ENCODE data around the gene TMEM141.
"Not testable (repeated sequence)": the region's sequence is repeated elsewhere in the genome, so short reads cannot be mapped to it uniquely, and the experiment has no call there.

TMEM141 gene

GRCh38 chr9:136798708-136799078, 7.5 kb downstream of the TMEM141 start:
- no peak for TF ChIP-seq CTCF (IDR thresholded peaks at IDR 0.05; ENCODE audit: control insufficient read depth, extremely low read depth, insufficient read depth)
- no peak for DNase-seq (ENCODE audit: low read depth)
- H3K4me3 ChIP-seq (ENCODE audit: low read depth, low read length), result peak overlapping the region; percentile 81

- H3K4me3 ChIP-seq (ENCODE audit: low read depth, low read length), result peak overlapping the region; percentile 81
- no peak for DNase-seq (ENCODE audit: low read depth)
Measured at GRCh38 chr9:136799079-136799853, 8.1 kb downstream of the TMEM141 start.

GRCh38 chr9:136799854-136800657, 8.9 kb downstream of the TMEM141 start:
- no peak for TF ChIP-seq CTCF (IDR thresholded peaks at IDR 0.05; ENCODE audit: control insufficient read depth, extremely low read depth, insufficient read depth)
- peak overlapping the region; percentile 81 for H3K4me3 ChIP-seq (ENCODE audit: low read depth, low read length)
- DNase-seq (ENCODE audit: low read depth), result peak; percentile 89

More at GRCh38 chr9:136799079-136799853, 8.1 kb downstream of the TMEM141 start:
- no peak for TF ChIP-seq CTCF (IDR thresholded peaks at IDR 0.05; ENCODE audit: control insufficient read depth, extremely low read depth, insufficient read depth)

- no peak for DNase-seq (ENCODE audit: low read depth)
- H3K4me3 ChIP-seq (ENCODE audit: low read depth, low read length), result no peak overlapping the region
- TF ChIP-seq CTCF (IDR thresholded peaks at IDR 0.05; ENCODE audit: control insufficient read depth, extremely low read depth, insufficient read depth), result no peak
Measured at GRCh38 chr9:136802321-136802720, 11.2 kb downstream of the TMEM141 start.

GRCh38 chr9:136803009-136803550, 11.9 kb downstream of the TMEM141 start:
- not testable (repeated sequence) for DNase-seq (ENCODE audit: low read depth); H3K4me3 ChIP-seq (ENCODE audit: low read depth, low read length)

- H3K4me3 ChIP-seq (ENCODE audit: low read depth, low read length), result no peak overlapping the region
- no peak for TF ChIP-seq CTCF (IDR thresholded peaks at IDR 0.05; ENCODE audit: control insufficient read depth, extremely low read depth, insufficient read depth)
- DNase-seq (ENCODE audit: low read depth), result no peak
Measured at GRCh38 chr9:136803551-136804508, 12.7 kb downstream of the TMEM141 start.
